Measurements from ENCODE around the gene FOXP1.

Gene FOXP1

GRCh38 chr3:71302604-71303003 is 280.9 kb downstream of the FOXP1 start:
- peaks cover 0 to 61% (median 21%) of the 10 kb centered on the region in 4 donors for H3K4me1 ChIP-seq
- intact Hi-C loops (cut with DNase I; ENCODE audit: low total_unique reads) = loop anchor here (5.0 to 10.0 kb wide), 5 partner anchors 58 to 750 kb away; no protein-coding TSS in a partner anchor
- DNase-seq = no peak
- no peaks in the 10 kb centered on the region for H3K9me3 ChIP-seq
- H3K27me3 ChIP-seq = no peaks in the 10 kb centered on the region
- TF ChIP-seq CTCF (IDR thresholded peaks at IDR 0.05) = no peak
- H3K27ac ChIP-seq = no peak overlapping the region
- H3K4me3 ChIP-seq = no peak overlapping the region
- H3K36me3 ChIP-seq = no peaks in the 10 kb centered on the region

GRCh38 chr3:71300951-71301393 is 282.6 kb downstream of the FOXP1 start:
- no peak overlapping the region for H3K4me3 ChIP-seq
- no peaks in the 10 kb centered on the region for H3K27me3 ChIP-seq
- TF ChIP-seq CTCF (IDR thresholded peaks at IDR 0.05) = no peak
- DNase-seq = no peak
- H3K27ac ChIP-seq = no peak overlapping the region
- intact Hi-C loops (cut with DNase I; ENCODE audit: low total_unique reads) = loop anchor here (5.0 to 10.0 kb wide), 5 partner anchors 56 to 749 kb away; no protein-coding TSS in a partner anchor
- H3K4me1 ChIP-seq = peaks cover 0 to 58% (median 19%) of the 10 kb centered on the region in 4 donors
- no peaks in the 10 kb centered on the region for H3K36me3 ChIP-seq
- no peaks in the 10 kb centered on the region for H3K9me3 ChIP-seq

GRCh38 chr3:71299160-71299559 is 284.4 kb downstream of the FOXP1 start:
- no peak for TF ChIP-seq CTCF (IDR thresholded peaks at IDR 0.05)
- no peak for DNase-seq
- no peak overlapping the region for H3K4me3 ChIP-seq
- H3K4me1 ChIP-seq = peaks cover 0 to 43% (median 13%) of the 10 kb centered on the region in 4 donors
- H3K27me3 ChIP-seq = no peaks in the 10 kb centered on the region
- intact Hi-C loops (cut with DNase I; ENCODE audit: low total_unique reads) = no loop called here
- H3K27ac ChIP-seq = no peak overlapping the region
- H3K36me3 ChIP-seq = no peaks in the 10 kb centered on the region
- no peaks in the 10 kb centered on the region for H3K9me3 ChIP-seq

GRCh38 chr3:71294919-71295318 is 288.6 kb downstream of the FOXP1 start:
- intact Hi-C loops (cut with DNase I; ENCODE audit: low total_unique reads) = no loop called here
- Histone ChIP-seq H3K27ac (no peak overlapping the region), H3K27me3 (no peaks in the 10 kb centered on the region), H3K9me3 (no peaks in the 10 kb centered on the region), H3K4me3 (no peak overlapping the region), H3K36me3 (no peaks in the 10 kb centered on the region), H3K4me1 (peaks cover 0 to 5% (median 2%) of the 10 kb centered on the region in 4 donors)
- TF ChIP-seq CTCF (IDR thresholded peaks at IDR 0.05) = no peak
- no peak for DNase-seq

- intact Hi-C loops (cut with DNase I; ENCODE audit: low total_unique reads) = no loop called here
- no peaks in the 10 kb centered on the region for H3K27me3 ChIP-seq
- DNase-seq = no peak
- TF ChIP-seq CTCF (IDR thresholded peaks at IDR 0.05) = no peak
- no peaks in the 10 kb centered on the region for H3K9me3 ChIP-seq
- H3K4me1 ChIP-seq = no peaks in the 10 kb centered on the region
- no peak overlapping the region for H3K4me3 ChIP-seq
- no peaks in the 10 kb centered on the region for H3K36me3 ChIP-seq
- no peak overlapping the region for H3K27ac ChIP-seq
Observed at GRCh38 chr3:71290301-71290700, 293.2 kb downstream of the FOXP1 start.

All from tibial artery (tissue), 4 donors.